HL-60 (cell line): ENCODE results near the gene SH3RF1.

Source experiments
- POLR2AphosphoS5 ChIP-seq: IDR thresholded peaks from 2 replicates; pipeline ENCODE4 v1.6.1; 2012; ENCODE audit warnings: low read depth
- TF ChIP-seq, protein P1 (sequence below): IDR thresholded peaks from one replicate; pipeline ENCODE4 v1.5.1; 2011; ENCODE audit warnings: low read length, control low read depth, inconsistent platforms; ENCODE audit not compliant: insufficient read depth

DNA sequence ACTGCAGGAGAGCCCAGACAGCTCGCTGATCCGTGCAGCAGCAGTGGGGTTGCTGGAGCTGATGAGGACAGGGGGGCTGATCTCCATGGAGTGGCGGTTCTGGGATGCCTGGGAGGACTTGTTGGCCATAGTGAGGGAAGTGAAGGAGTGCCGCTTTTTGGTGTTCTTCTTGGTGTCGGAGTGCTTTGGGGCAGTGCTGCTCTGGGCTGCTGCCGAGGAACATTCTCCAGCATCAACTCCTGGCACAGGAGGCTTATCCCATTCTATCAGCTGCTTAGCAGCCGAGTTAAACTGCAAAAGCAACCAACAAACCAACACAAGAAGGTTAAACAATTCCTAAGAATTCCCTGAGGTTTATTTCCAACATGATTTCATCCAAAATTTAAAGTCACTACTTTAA is 134.4 kb downstream of the SH3RF1 start:
- no peak for TF ChIP-seq POLR2AphosphoS5
- TF ChIP-seq, protein P1, sequence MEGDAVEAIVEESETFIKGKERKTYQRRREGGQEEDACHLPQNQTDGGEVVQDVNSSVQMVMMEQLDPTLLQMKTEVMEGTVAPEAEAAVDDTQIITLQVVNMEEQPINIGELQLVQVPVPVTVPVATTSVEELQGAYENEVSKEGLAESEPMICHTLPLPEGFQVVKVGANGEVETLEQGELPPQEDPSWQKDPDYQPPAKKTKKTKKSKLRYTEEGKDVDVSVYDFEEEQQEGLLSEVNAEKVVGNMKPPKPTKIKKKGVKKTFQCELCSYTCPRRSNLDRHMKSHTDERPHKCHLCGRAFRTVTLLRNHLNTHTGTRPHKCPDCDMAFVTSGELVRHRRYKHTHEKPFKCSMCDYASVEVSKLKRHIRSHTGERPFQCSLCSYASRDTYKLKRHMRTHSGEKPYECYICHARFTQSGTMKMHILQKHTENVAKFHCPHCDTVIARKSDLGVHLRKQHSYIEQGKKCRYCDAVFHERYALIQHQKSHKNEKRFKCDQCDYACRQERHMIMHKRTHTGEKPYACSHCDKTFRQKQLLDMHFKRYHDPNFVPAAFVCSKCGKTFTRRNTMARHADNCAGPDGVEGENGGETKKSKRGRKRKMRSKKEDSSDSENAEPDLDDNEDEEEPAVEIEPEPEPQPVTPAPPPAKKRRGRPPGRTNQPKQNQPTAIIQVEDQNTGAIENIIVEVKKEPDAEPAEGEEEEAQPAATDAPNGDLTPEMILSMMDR = no peak
